ENCODE data around the gene PWWP2B.

The PWWP2B gene

GRCh38 chr10:132372516-132373095 lies 24.4 kb upstream of the PWWP2B start:
- H3K27ac ChIP-seq (ENCODE audit: low read depth, low read length) = no peak overlapping the region
- H3K9ac ChIP-seq (ENCODE audit: low read length) = no peak overlapping the region
- H3K4me2 ChIP-seq (ENCODE audit: low read depth, low read length, poor library complexity, severe bottlenecking) = no peak overlapping the region
- no peaks in the 10 kb centered on the region for H3K9me3 ChIP-seq (ENCODE audit: insufficient read depth, low read length)
- H3K27me3 ChIP-seq (ENCODE audit: low read length) = no peaks in the 10 kb centered on the region
- no peak overlapping the region for H2AFZ ChIP-seq (ENCODE audit: low read depth, low read length, severe bottlenecking)
- H4K20me1 ChIP-seq (ENCODE audit: low read depth, low read length) = no peaks in the 10 kb centered on the region
- no peaks in the 10 kb centered on the region for H3K36me3 ChIP-seq (ENCODE audit: low read length)
- H3F3A ChIP-seq (ENCODE audit: insufficient read depth) = no peaks in the 10 kb centered on the region
- H3K79me2 ChIP-seq (ENCODE audit: insufficient read depth, low read length) = no peaks in the 10 kb centered on the region
- no peak overlapping the region for H3K4me3 ChIP-seq (ENCODE audit: insufficient read depth, low read length, poor library complexity, severe bottlenecking)
- H3K9me2 ChIP-seq (replicated peaks; ENCODE audit: insufficient read depth, low read length) = no peaks in the 10 kb centered on the region
- TF ChIP-seq, protein P1, sequence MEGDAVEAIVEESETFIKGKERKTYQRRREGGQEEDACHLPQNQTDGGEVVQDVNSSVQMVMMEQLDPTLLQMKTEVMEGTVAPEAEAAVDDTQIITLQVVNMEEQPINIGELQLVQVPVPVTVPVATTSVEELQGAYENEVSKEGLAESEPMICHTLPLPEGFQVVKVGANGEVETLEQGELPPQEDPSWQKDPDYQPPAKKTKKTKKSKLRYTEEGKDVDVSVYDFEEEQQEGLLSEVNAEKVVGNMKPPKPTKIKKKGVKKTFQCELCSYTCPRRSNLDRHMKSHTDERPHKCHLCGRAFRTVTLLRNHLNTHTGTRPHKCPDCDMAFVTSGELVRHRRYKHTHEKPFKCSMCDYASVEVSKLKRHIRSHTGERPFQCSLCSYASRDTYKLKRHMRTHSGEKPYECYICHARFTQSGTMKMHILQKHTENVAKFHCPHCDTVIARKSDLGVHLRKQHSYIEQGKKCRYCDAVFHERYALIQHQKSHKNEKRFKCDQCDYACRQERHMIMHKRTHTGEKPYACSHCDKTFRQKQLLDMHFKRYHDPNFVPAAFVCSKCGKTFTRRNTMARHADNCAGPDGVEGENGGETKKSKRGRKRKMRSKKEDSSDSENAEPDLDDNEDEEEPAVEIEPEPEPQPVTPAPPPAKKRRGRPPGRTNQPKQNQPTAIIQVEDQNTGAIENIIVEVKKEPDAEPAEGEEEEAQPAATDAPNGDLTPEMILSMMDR (IDR thresholded peaks at IDR 0.05; ENCODE audit: insufficient read depth, low read length, poor library complexity, severe bottlenecking) = no peak
- TF ChIP-seq EZH2phosphoT487 (conservative IDR thresholded peaks at IDR 0.05; ENCODE audit: low read length) = no peak

DNA sequence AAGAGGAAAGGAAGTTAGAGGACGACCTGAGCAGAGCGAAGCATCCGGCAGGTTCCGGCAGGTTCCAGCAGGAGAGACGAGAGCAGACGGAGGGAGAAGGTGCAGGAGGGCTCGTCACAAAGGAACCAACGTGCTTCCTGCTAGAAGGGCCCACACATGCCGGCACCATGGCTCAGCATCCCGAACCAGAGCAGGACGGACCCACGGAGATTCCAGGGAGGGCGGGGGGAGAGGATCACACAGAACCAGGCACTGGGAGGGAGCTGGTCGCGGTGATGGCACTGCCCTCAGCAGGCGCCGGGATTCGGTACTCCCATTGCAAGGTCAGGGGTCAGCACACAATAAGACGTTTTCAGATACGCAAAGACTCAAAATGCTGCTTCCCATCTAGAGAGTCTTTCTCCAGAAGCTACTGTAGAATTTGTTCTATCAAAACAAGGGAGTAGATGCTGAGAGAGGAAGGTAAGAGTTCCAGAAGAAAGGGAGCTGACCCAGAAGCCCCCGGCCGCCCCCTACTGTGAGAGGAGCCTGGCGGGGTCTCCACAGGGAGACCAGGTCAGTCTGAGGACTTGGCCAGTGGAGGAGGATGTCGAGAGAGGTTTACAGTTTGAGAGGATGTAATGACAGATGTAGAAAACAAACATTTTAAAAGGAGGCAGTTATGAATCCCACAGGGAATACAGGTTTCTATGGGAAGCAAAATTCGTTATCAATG lies 23.6 kb upstream of the PWWP2B start:
- Histone ChIP-seq H3K27me3 (ENCODE audit: low read length) (no peaks in the 10 kb centered on the region), H4K20me1 (ENCODE audit: low read depth, low read length) (no peaks in the 10 kb centered on the region), H3K4me2 (ENCODE audit: low read depth, low read length, poor library complexity, severe bottlenecking) (no peak overlapping the region), H3K9me2 (replicated peaks; ENCODE audit: insufficient read depth, low read length) (no peaks in the 10 kb centered on the region), H3K79me2 (ENCODE audit: insufficient read depth, low read length) (no peaks in the 10 kb centered on the region), H3K9me3 (ENCODE audit: insufficient read depth, low read length) (no peaks in the 10 kb centered on the region), H3K4me3 (ENCODE audit: insufficient read depth, low read length, poor library complexity, severe bottlenecking) (no peak overlapping the region), H2AFZ (ENCODE audit: low read depth, low read length, severe bottlenecking) (no peak overlapping the region), H3K27ac (ENCODE audit: low read depth, low read length) (no peak overlapping the region), H3F3A (ENCODE audit: insufficient read depth) (no peaks in the 10 kb centered on the region), H3K9ac (ENCODE audit: low read length) (no peak overlapping the region), H3K36me3 (ENCODE audit: low read length) (no peaks in the 10 kb centered on the region)
- no peak for TF ChIP-seq EZH2phosphoT487 (conservative IDR thresholded peaks at IDR 0.05; ENCODE audit: low read length)
- TF ChIP-seq, protein P1 (IDR thresholded peaks at IDR 0.05; ENCODE audit: insufficient read depth, low read length, poor library complexity, severe bottlenecking) = no peak

- no peaks in the 10 kb centered on the region for H3F3A ChIP-seq (ENCODE audit: insufficient read depth)
- no peak overlapping the region for H3K4me2 ChIP-seq (ENCODE audit: low read depth, low read length, poor library complexity, severe bottlenecking)
- H3K27me3 ChIP-seq (ENCODE audit: low read length) = no peaks in the 10 kb centered on the region
- no peaks in the 10 kb centered on the region for H4K20me1 ChIP-seq (ENCODE audit: low read depth, low read length)
- no peaks in the 10 kb centered on the region for H3K79me2 ChIP-seq (ENCODE audit: insufficient read depth, low read length)
- no peak overlapping the region for H3K9ac ChIP-seq (ENCODE audit: low read length)
- TF ChIP-seq EZH2phosphoT487 (conservative IDR thresholded peaks at IDR 0.05; ENCODE audit: low read length) = no peak
- TF ChIP-seq, protein P1 (IDR thresholded peaks at IDR 0.05; ENCODE audit: insufficient read depth, low read length, poor library complexity, severe bottlenecking) = no peak
- H3K36me3 ChIP-seq (ENCODE audit: low read length) = no peaks in the 10 kb centered on the region
- H3K9me3 ChIP-seq (ENCODE audit: insufficient read depth, low read length) = no peaks in the 10 kb centered on the region
- H3K4me3 ChIP-seq (ENCODE audit: insufficient read depth, low read length, poor library complexity, severe bottlenecking) = no peak overlapping the region
- no peak overlapping the region for H2AFZ ChIP-seq (ENCODE audit: low read depth, low read length, severe bottlenecking)
- H3K27ac ChIP-seq (ENCODE audit: low read depth, low read length) = no peak overlapping the region
- H3K9me2 ChIP-seq (replicated peaks; ENCODE audit: insufficient read depth, low read length) = no peaks in the 10 kb centered on the region
These were observed 22.8 kb upstream of the PWWP2B start for GRCh38 chr10:132374176-132374575.

Measured in SU-DHL-6 (cell line).